HepG2 (cell line): ENCODE data around the gene LIPE. TPM values are rescaled to one million over a fixed set of nuclear protein-coding genes. Genes with fewer than 3 reads are reported as not detected.
A peak's percentile ranks its signal among the peaks of the same experiment; 100 is the strongest.

Experiments used
- ATF7 ChIP-seq, 2 experiments: fragments of 450-650 bp in 1 of 2; sonication (generic) in 1 of 2; formaldehyde crosslinking in 1 of 2; IDR thresholded peaks; 2 replicates each; pipeline versions ENCODE4 v1.4.0 to v1.6.1; 2016 to 2020; ENCODE audit warnings: antibody characterized with exemption in 1 of 2, mild to moderate bottlenecking in 1 of 2, missing genetic modification reagents in 1 of 2
- CEBPG ChIP-seq: IDR thresholded peaks from 2 replicates; pipeline ENCODE4 v1.6.1; 2016
- CENPT ChIP-seq: sonication (generic); formaldehyde crosslinking; IDR thresholded peaks from 2 replicates; pipeline ENCODE4 v1.8.0; 2022; ENCODE audit warnings: low read depth, mild to moderate bottlenecking, moderate library complexity, missing genetic modification reagents
- HOXA7 ChIP-seq: sonication (generic); formaldehyde crosslinking; IDR thresholded peaks from 2 replicates; pipeline ENCODE4 v1.8.1; 2022; ENCODE audit warnings: mild to moderate bottlenecking, missing genetic modification reagents, moderate library complexity
- HOXD1 ChIP-seq: sonication (generic); formaldehyde crosslinking; IDR thresholded peaks from 2 replicates; pipeline ENCODE4 v1.5.0; 2020; ENCODE audit warnings: missing genetic modification reagents
- NAIF1 ChIP-seq: sonication (generic); formaldehyde crosslinking; IDR thresholded peaks from 2 replicates; pipeline ENCODE4 v1.5.0; 2020; ENCODE audit warnings: mild to moderate bottlenecking, missing genetic modification reagents, borderline replicate concordance
- NR2C2 ChIP-seq: sonication (generic); formaldehyde crosslinking; IDR thresholded peaks from 2 replicates; pipeline ENCODE4 v1.4.0; 2020; ENCODE audit warnings: missing genetic modification reagents, mild to moderate bottlenecking, moderate library complexity, borderline replicate concordance
- RARG ChIP-seq: sonication (generic); formaldehyde crosslinking; IDR thresholded peaks from 2 replicates; pipeline ENCODE4 v1.4.0; 2020; ENCODE audit warnings: low read depth, mild to moderate bottlenecking, missing genetic modification reagents
- SIN3A ChIP-seq: IDR thresholded peaks from 2 replicates; pipeline ENCODE4 v1.6.1; 2011; ENCODE audit warnings: low read depth, mild to moderate bottlenecking, control low read depth, low read length, borderline replicate concordance
- YEATS2 ChIP-seq: sonication (generic); formaldehyde crosslinking; IDR thresholded peaks from 2 replicates; pipeline ENCODE4 v1.4.0; 2020; ENCODE audit warnings: missing genetic modification reagents, borderline replicate concordance
- ZNF543 ChIP-seq: sonication (generic); formaldehyde crosslinking; IDR thresholded peaks from 2 replicates; pipeline ENCODE4 v1.4.0; 2020; ENCODE audit warnings: mild to moderate bottlenecking, missing genetic modification reagents
- ZNF577 ChIP-seq: sonication (generic); formaldehyde crosslinking; IDR thresholded peaks from 2 replicates; pipeline ENCODE4 v1.4.0; 2020; ENCODE audit warnings: mild to moderate bottlenecking, low read depth, missing genetic modification reagents, borderline replicate concordance
- ZNF614 ChIP-seq: IDR thresholded peaks from 2 replicates; pipeline ENCODE4 v1.6.1; 2018; ENCODE audit warnings: missing biosample characterization, missing genetic modification reagents, inconsistent platforms, borderline replicate concordance
- polyA plus RNA-seq, 8 experiments: library from polyadenylated mRNA; depleted of rRNA in 3 of 8; stranded (reverse) in 7 of 8; unstranded in 1 of 8; fragments of >200 nt; fragmentation: Illumina TruSeq in 4 of 8; extraction: Trizol in 4 of 8; gene quantifications; 2 replicates each; pipeline versions ENCODE4 v1.2.1 to v1.2.3, GENCODE V29; 2011 to 2016; ENCODE audit warnings: low read depth in 4 of 8, missing spikeins in 1 of 8, mixed read lengths in 1 of 8; ENCODE audit not compliant: insufficient read depth in 1 of 8
- total RNA-seq, 5 experiments: library from RNA; depleted of rRNA; stranded (reverse); fragments of >200 nt; fragmentation: Illumina TruSeq; extraction: Trizol; gene quantifications; 2 replicates each; pipeline ENCODE4 v1.2.3, GENCODE V29; 2016; ENCODE audit warnings: low read depth in 1 of 5
- TF ChIP-seq, protein P1 (sequence below): sonication (generic); formaldehyde crosslinking; IDR thresholded peaks from 2 replicates; pipeline ENCODE4 v1.4.0; 2020; ENCODE audit warnings: missing genetic modification reagents, mild to moderate bottlenecking, borderline replicate concordance
- TF ChIP-seq, protein P2 (sequence below): IDR thresholded peaks from 2 replicates; pipeline ENCODE4 v1.4.0; 2020; ENCODE audit warnings: mild to moderate bottlenecking, missing genetic modification reagents
- TF ChIP-seq, protein P3 (sequence below): sonication (generic); formaldehyde crosslinking; IDR thresholded peaks from 2 replicates; pipeline ENCODE4 v1.5.1; 2020; ENCODE audit warnings: mild to moderate bottlenecking, moderate library complexity, missing genetic modification reagents
- TF ChIP-seq, protein P4 (sequence below): sonication (generic); formaldehyde crosslinking; IDR thresholded peaks from 2 replicates; pipeline ENCODE4 v1.4.0; 2020; ENCODE audit warnings: missing genetic modification reagents
- TF ChIP-seq, protein P5 (sequence below): sonication (generic); formaldehyde crosslinking; conservative IDR thresholded peaks from 2 replicates; pipeline ENCODE4 v1.8.0; 2022; ENCODE audit warnings: low read depth, missing genetic modification reagents
- TF ChIP-seq, protein P6 (sequence below): IDR thresholded peaks from 2 replicates; pipeline ENCODE4 v1.6.1; 2012; ENCODE audit warnings: inconsistent platforms

LIPE gene
- total and polyA plus RNA-seq, 2 of the 13 experiments (the other 11 are each of a cell fraction or from before 2014, with no cell fraction given) = not detected

DNA sequence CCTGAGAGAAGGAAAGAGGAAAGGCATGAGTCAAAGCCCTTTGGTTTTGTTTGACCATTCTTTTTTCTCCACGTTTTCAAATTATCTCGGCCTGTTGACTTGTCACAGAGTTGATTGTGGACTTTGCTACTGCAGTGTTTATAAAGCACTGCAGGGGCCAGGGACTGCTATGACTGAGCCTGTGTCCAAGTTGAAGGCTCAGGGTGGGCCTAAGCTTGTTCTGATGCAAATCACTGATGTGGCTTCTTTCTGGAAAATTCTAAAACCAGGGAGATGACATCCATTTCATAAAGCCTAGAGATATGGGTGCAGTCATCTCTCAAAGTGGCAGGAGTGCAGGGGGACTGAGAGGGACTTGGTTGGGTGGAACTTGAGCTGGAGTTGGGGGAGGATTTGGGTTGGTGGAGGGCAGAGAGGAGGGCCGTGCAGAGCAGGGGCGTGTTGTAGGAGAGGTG lies 16.8 kb upstream of the LIPE start (continued):
- TF ChIP-seq, protein P1, sequence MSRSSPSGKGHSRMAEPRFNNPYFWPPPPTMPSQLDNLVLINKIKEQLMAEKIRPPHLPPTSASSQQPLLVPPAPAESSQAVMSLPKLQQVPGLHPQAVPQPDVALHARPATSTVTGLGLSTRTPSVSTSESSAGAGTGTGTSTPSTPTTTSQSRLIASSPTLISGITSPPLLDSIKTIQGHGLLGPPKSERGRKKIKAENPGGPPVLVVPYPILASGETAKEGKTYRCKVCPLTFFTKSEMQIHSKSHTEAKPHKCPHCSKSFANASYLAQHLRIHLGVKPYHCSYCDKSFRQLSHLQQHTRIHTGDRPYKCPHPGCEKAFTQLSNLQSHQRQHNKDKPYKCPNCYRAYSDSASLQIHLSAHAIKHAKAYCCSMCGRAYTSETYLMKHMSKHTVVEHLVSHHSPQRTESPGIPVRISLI (CRISPR knock-in tag) = peak; percentile 80; the same call in 1 of the 2 replicates
- TF ChIP-seq RARG = no peak
- TF ChIP-seq NAIF1 (CRISPR knock-in tag) = no peak
- TF ChIP-seq, protein P2, sequence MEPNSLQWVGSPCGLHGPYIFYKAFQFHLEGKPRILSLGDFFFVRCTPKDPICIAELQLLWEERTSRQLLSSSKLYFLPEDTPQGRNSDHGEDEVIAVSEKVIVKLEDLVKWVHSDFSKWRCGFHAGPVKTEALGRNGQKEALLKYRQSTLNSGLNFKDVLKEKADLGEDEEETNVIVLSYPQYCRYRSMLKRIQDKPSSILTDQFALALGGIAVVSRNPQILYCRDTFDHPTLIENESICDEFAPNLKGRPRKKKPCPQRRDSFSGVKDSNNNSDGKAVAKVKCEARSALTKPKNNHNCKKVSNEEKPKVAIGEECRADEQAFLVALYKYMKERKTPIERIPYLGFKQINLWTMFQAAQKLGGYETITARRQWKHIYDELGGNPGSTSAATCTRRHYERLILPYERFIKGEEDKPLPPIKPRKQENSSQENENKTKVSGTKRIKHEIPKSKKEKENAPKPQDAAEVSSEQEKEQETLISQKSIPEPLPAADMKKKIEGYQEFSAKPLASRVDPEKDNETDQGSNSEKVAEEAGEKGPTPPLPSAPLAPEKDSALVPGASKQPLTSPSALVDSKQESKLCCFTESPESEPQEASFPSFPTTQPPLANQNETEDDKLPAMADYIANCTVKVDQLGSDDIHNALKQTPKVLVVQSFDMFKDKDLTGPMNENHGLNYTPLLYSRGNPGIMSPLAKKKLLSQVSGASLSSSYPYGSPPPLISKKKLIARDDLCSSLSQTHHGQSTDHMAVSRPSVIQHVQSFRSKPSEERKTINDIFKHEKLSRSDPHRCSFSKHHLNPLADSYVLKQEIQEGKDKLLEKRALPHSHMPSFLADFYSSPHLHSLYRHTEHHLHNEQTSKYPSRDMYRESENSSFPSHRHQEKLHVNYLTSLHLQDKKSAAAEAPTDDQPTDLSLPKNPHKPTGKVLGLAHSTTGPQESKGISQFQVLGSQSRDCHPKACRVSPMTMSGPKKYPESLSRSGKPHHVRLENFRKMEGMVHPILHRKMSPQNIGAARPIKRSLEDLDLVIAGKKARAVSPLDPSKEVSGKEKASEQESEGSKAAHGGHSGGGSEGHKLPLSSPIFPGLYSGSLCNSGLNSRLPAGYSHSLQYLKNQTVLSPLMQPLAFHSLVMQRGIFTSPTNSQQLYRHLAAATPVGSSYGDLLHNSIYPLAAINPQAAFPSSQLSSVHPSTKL (CRISPR knock-in tag) = peak; percentile 76; the same call in 1 of the 2 replicates
- no peak for TF ChIP-seq HOXA7 (CRISPR knock-in tag)
- peak; percentile 65 for TF ChIP-seq NR2C2 (CRISPR knock-in tag)
- peak; percentile 39; the same call in 1 of the 2 replicates for TF ChIP-seq YEATS2 (CRISPR knock-in tag)
- peak; percentile 44; the same call in 1 of the 2 replicates for TF ChIP-seq ZNF614
- TF ChIP-seq ZNF577 (CRISPR knock-in tag) = no peak
- TF ChIP-seq, protein P3, sequence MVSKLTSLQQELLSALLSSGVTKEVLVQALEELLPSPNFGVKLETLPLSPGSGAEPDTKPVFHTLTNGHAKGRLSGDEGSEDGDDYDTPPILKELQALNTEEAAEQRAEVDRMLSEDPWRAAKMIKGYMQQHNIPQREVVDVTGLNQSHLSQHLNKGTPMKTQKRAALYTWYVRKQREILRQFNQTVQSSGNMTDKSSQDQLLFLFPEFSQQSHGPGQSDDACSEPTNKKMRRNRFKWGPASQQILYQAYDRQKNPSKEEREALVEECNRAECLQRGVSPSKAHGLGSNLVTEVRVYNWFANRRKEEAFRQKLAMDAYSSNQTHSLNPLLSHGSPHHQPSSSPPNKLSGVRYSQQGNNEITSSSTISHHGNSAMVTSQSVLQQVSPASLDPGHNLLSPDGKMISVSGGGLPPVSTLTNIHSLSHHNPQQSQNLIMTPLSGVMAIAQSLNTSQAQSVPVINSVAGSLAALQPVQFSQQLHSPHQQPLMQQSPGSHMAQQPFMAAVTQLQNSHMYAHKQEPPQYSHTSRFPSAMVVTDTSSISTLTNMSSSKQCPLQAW = peak; percentile 58
- TF ChIP-seq, protein P4, sequence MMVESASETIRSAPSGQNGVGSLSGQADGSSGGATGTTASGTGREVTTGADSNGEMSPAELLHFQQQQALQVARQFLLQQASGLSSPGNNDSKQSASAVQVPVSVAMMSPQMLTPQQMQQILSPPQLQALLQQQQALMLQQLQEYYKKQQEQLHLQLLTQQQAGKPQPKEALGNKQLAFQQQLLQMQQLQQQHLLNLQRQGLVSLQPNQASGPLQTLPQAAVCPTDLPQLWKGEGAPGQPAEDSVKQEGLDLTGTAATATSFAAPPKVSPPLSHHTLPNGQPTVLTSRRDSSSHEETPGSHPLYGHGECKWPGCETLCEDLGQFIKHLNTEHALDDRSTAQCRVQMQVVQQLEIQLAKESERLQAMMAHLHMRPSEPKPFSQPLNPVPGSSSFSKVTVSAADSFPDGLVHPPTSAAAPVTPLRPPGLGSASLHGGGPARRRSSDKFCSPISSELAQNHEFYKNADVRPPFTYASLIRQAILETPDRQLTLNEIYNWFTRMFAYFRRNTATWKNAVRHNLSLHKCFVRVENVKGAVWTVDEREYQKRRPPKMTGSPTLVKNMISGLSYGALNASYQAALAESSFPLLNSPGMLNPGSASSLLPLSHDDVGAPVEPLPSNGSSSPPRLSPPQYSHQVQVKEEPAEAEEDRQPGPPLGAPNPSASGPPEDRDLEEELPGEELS (CRISPR knock-in tag) = peak; percentile 73
- TF ChIP-seq HOXD1 (CRISPR knock-in tag) = no peak
- TF ChIP-seq, protein P5, sequence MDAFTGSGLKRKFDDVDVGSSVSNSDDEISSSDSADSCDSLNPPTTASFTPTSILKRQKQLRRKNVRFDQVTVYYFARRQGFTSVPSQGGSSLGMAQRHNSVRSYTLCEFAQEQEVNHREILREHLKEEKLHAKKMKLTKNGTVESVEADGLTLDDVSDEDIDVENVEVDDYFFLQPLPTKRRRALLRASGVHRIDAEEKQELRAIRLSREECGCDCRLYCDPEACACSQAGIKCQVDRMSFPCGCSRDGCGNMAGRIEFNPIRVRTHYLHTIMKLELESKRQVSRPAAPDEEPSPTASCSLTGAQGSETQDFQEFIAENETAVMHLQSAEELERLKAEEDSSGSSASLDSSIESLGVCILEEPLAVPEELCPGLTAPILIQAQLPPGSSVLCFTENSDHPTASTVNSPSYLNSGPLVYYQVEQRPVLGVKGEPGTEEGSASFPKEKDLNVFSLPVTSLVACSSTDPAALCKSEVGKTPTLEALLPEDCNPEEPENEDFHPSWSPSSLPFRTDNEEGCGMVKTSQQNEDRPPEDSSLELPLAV = no peak
- no peak for TF ChIP-seq ATF7 (IDR thresholded peaks at IDR 0.05)
- no peak for TF ChIP-seq ATF7 (CRISPR knock-in tag; IDR thresholded peaks at IDR 0.05)
- TF ChIP-seq, protein P6, sequence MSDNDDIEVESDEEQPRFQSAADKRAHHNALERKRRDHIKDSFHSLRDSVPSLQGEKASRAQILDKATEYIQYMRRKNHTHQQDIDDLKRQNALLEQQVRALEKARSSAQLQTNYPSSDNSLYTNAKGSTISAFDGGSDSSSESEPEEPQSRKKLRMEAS = peak; percentile 43
- TF ChIP-seq ZNF543 (CRISPR knock-in tag) = 0 out of 2 replicates have a peak, but pooled peaks have one; percentile 46
- TF ChIP-seq SIN3A = 0 out of 2 replicates have a peak, but pooled peaks have one; percentile 40
- TF ChIP-seq CEBPG (CRISPR knock-in tag) = peak; percentile 38; the same call in 1 of the 2 replicates
- TF ChIP-seq CENPT (CRISPR knock-in tag) = no peak
